Astrocyte (in vitro differentiated cells and primary cell): ENCODE data around the gene CDHR4. TPM values are rescaled to one million over a fixed set of nuclear protein-coding genes. Genes with fewer than 3 reads are reported as not detected.
A peak's percentile ranks its signal among the peaks of the same experiment; 100 is the strongest.
"Not testable (repeated sequence)": the region's sequence is repeated elsewhere in the genome, so short reads cannot be mapped to it uniquely, and the experiment has no call there.

Experiments used
- DNase-seq: peaks from one replicate; pipeline ENCODE4 v3.0.0-alpha.2; 2010; ENCODE audit warnings: low read depth
- FAIRE-seq: peaks from 2 replicates; lab custom pipeline; 2011; peaks lifted over from hg19 to GRCh38; lab: Jason Lieb, UNC
- H2AFZ ChIP-seq: 2 replicates; pipeline ENCODE4 v1.6.0; 2012; ENCODE audit warnings: low read depth, low read length, inconsistent platforms
- H3K27ac ChIP-seq: 2 replicates; pipeline ENCODE4 v1.5.1; 2011; ENCODE audit warnings: low read depth, low read length, inconsistent platforms
- H3K27me3 ChIP-seq: 2 replicates; pipeline ENCODE4 v1.6.0; 2011; ENCODE audit warnings: low read length, inconsistent platforms; ENCODE audit not compliant: insufficient read depth
- H3K36me3 ChIP-seq: 2 replicates; pipeline ENCODE4 v1.5.1; 2011; ENCODE audit warnings: low read length, inconsistent platforms; ENCODE audit not compliant: insufficient read depth
- H3K4me1 ChIP-seq: 2 replicates; pipeline ENCODE4 v1.5.1; 2011; ENCODE audit warnings: low read length, inconsistent platforms; ENCODE audit not compliant: insufficient read depth
- H3K4me2 ChIP-seq: 2 replicates; pipeline ENCODE4 v1.6.0; 2012; ENCODE audit warnings: low read length, inconsistent platforms
- H3K4me3 ChIP-seq: 2 replicates; pipeline ENCODE4 v1.5.1; 2011; ENCODE audit warnings: low read depth, mild to moderate bottlenecking, low read length, inconsistent platforms; ENCODE audit not compliant: insufficient read depth
- H3K79me2 ChIP-seq: 2 replicates; pipeline ENCODE4 v1.6.0; 2012; ENCODE audit warnings: mild to moderate bottlenecking, low read length, inconsistent platforms; ENCODE audit not compliant: insufficient read depth
- H3K9ac ChIP-seq: 2 replicates; pipeline ENCODE4 v1.6.0; 2012; ENCODE audit warnings: mild to moderate bottlenecking, low read length, inconsistent platforms
- H3K9me3 ChIP-seq: 2 replicates; pipeline ENCODE4 v1.5.1; 2012; ENCODE audit warnings: low read depth, mild to moderate bottlenecking, low read length, inconsistent platforms; ENCODE audit not compliant: insufficient read depth
- H4K20me1 ChIP-seq: 2 replicates; pipeline ENCODE4 v1.6.0; 2012; ENCODE audit warnings: low read length, inconsistent platforms; ENCODE audit not compliant: insufficient read depth
- H3K27ac Mint-ChIP-seq: one replicate; pipeline ENCODE4 v1.8.0; 2021; ENCODE audit warnings: mild to moderate bottlenecking, mixed read lengths; ENCODE audit not compliant: unreplicated experiment
- H3K27me3 Mint-ChIP-seq: one replicate; pipeline ENCODE4 v1.8.0; 2021; ENCODE audit warnings: low read depth, mixed read lengths; ENCODE audit not compliant: unreplicated experiment
- H3K36me3 Mint-ChIP-seq: one replicate; pipeline ENCODE4 v1.8.0; 2021; ENCODE audit warnings: low read depth, mixed read lengths; ENCODE audit not compliant: unreplicated experiment
- H3K4me1 Mint-ChIP-seq: one replicate; pipeline ENCODE4 v1.8.0; 2021; ENCODE audit warnings: low read depth, mixed read lengths; ENCODE audit not compliant: unreplicated experiment
- H3K4me3 Mint-ChIP-seq: one replicate; pipeline ENCODE4 v1.8.0; 2021; ENCODE audit warnings: mild to moderate bottlenecking, moderate library complexity, mixed read lengths; ENCODE audit not compliant: unreplicated experiment
- H3K9me3 Mint-ChIP-seq: one replicate; pipeline ENCODE4 v1.8.0; 2021; ENCODE audit warnings: mild to moderate bottlenecking, mixed read lengths; ENCODE audit not compliant: unreplicated experiment
- CTCF ChIP-seq: IDR thresholded peaks from 2 replicates; pipeline ENCODE4 v1.5.1; 2011; ENCODE audit warnings: low read depth, mild to moderate bottlenecking, inconsistent platforms, low read length, moderate library complexity; ENCODE audit not compliant: insufficient read depth
- EZH2 ChIP-seq: IDR thresholded peaks from 2 replicates; pipeline ENCODE4 v1.6.1; 2012; ENCODE audit warnings: mild to moderate bottlenecking, low read length, inconsistent platforms; ENCODE audit not compliant: insufficient read depth
- total RNA-seq: library from RNA; stranded (reverse); gene quantifications from 2 replicates; pipeline ENCODE4 v1.2.1, GENCODE V29; 2021

Gene CDHR4
- total RNA-seq, 1 donor from 2014 or later, result not detected

GRCh38 chr3:49785565-49786356, 13.9 kb downstream of the CDHR4 start:
- FAIRE-seq, result no peak
- no peaks in the 10 kb centered on the region for H3K27me3 Mint-ChIP-seq
- Histone ChIP-seq H3K4me1 (peaks cover 14% of the 10 kb centered on the region), H2AFZ (peak overlapping the region; percentile 59), H3K79me2 (peaks cover 50% of the 10 kb centered on the region), H4K20me1 (peaks cover 13% of the 10 kb centered on the region), H3K27me3 (no peaks in the 10 kb centered on the region), H3K9ac (peak overlapping the region; percentile 87), H3K4me3 (peak overlapping the region; percentile 80), H3K27ac (peak overlapping the region; percentile 86), H3K36me3 (peaks cover 2% of the 10 kb centered on the region), H3K4me2 (peak overlapping the region; percentile 86), H3K9me3 (no peaks in the 10 kb centered on the region)
- H3K36me3 Mint-ChIP-seq, result peaks cover 7% of the 10 kb centered on the region
- peak overlapping the region; percentile 79 for H3K27ac Mint-ChIP-seq
- peaks cover 2% of the 10 kb centered on the region for H3K9me3 Mint-ChIP-seq
- peaks cover 14% of the 10 kb centered on the region for H3K4me1 Mint-ChIP-seq
- TF ChIP-seq EZH2 (no peak), CTCF (no peak)
- peak; percentile 30 for DNase-seq
- peak overlapping the region; percentile 91 for H3K4me3 Mint-ChIP-seq

GRCh38 chr3:49782277-49782676, 17.4 kb downstream of the CDHR4 start:
- H3K27me3 ChIP-seq, H3K27ac ChIP-seq, H3K9me3 ChIP-seq, H3K36me3 ChIP-seq, H2AFZ ChIP-seq, DNase-seq, H3K4me3 ChIP-seq, H3K9me3 Mint-ChIP-seq, H3K36me3 Mint-ChIP-seq, FAIRE-seq, H3K4me3 Mint-ChIP-seq, H3K27me3 Mint-ChIP-seq, H3K27ac Mint-ChIP-seq, H3K9ac ChIP-seq, H3K4me2 ChIP-seq: not testable (repeated sequence)
- Histone ChIP-seq H3K4me1 (peaks cover 12% of the 10 kb centered on the region), H4K20me1 (peaks cover 41% of the 10 kb centered on the region), H3K79me2 (peaks cover 80% of the 10 kb centered on the region)
- H3K4me1 Mint-ChIP-seq, result peaks cover 19% of the 10 kb centered on the region

- H3K4me1 ChIP-seq, result peaks cover 7% of the 10 kb centered on the region
- no peak overlapping the region for H3K4me2 ChIP-seq
- H4K20me1 ChIP-seq, result peaks cover 47% of the 10 kb centered on the region
- no peaks in the 10 kb centered on the region for H3K27me3 ChIP-seq
- peaks cover 19% of the 10 kb centered on the region for H3K4me1 Mint-ChIP-seq
- no peak for TF ChIP-seq CTCF
- H3K27me3 Mint-ChIP-seq, result no peaks in the 10 kb centered on the region
- H3K27ac Mint-ChIP-seq, result no peak overlapping the region
- H3K79me2 ChIP-seq, result peaks cover 87% of the 10 kb centered on the region
- peaks cover 7% of the 10 kb centered on the region for H3K36me3 Mint-ChIP-seq
- H3K9me3 Mint-ChIP-seq, result peaks cover 2% of the 10 kb centered on the region
- no peaks in the 10 kb centered on the region for H3K9me3 ChIP-seq
- H2AFZ ChIP-seq, result no peak overlapping the region
- DNase-seq (no peak), FAIRE-seq (no peak)
- no peak overlapping the region for H3K27ac ChIP-seq
- peaks cover 7% of the 10 kb centered on the region for H3K36me3 ChIP-seq
- no peak overlapping the region for H3K9ac ChIP-seq
- H3K4me3 Mint-ChIP-seq, result peak overlapping the region; percentile 21
- H3K4me3 ChIP-seq, result no peak overlapping the region
Measured at GRCh38 chr3:49781415-49782199, 18.1 kb downstream of the CDHR4 start.

- peak overlapping the region; percentile 29 for H3K27ac Mint-ChIP-seq
Measured at GRCh38 chr3:49780975-49781365, 18.7 kb downstream of the CDHR4 start.

More at GRCh38 chr3:49780975-49781365, 18.7 kb downstream of the CDHR4 start:
- H4K20me1 ChIP-seq, result peaks cover 51% of the 10 kb centered on the region
- H3K9ac ChIP-seq, H3K36me3 Mint-ChIP-seq, FAIRE-seq, DNase-seq, H3K9me3 Mint-ChIP-seq, H3K4me3 Mint-ChIP-seq, H3K4me3 ChIP-seq, H3K9me3 ChIP-seq, H3K27me3 ChIP-seq, H3K36me3 ChIP-seq, H3K4me1 ChIP-seq, H2AFZ ChIP-seq, H3K27me3 Mint-ChIP-seq, H3K27ac ChIP-seq, H3K4me2 ChIP-seq: not testable (repeated sequence)
- peaks cover 19% of the 10 kb centered on the region for H3K4me1 Mint-ChIP-seq
- peaks cover 89% of the 10 kb centered on the region for H3K79me2 ChIP-seq
